HG02798 (cell line): ENCODE results near the gene RNU2-63P.
A peak's percentile ranks its signal among the peaks of the same experiment; 100 is the strongest.
"Not testable (repeated sequence)": the region's sequence is repeated elsewhere in the genome, so short reads cannot be mapped to it uniquely, and the experiment has no call there.

ENCODE experiments used
- ATAC-seq: cut with Tn5 transposase; IDR thresholded peaks from one replicate; pipeline ENCODE4 v1.9.1; 2021; ENCODE audit warnings: mild to moderate bottlenecking; ENCODE audit not compliant: unreplicated experiment, poor library complexity

Gene RNU2-63P

GRCh38 chr2:88016086-88016959, at the start of gene RNU2-63P:
RNU2-63P (minus strand) TSS chr2:88016547.
- peak; percentile 77 for ATAC-seq

- no peak for ATAC-seq
These were observed 44.9 kb upstream of the RNU2-63P start for GRCh38 chr2:88061295-88061694.

GRCh38 chr2:88060907-88061275, 44.5 kb upstream of the RNU2-63P start:
- ATAC-seq: no peak

- ATAC-seq: peak; percentile 43
These were observed 43.9 kb upstream of the RNU2-63P start for GRCh38 chr2:88059979-88060906.

GRCh38 chr2:88058191-88058590, 41.8 kb upstream of the RNU2-63P start:
- no peak for ATAC-seq

- ATAC-seq: no peak
These were observed 41.1 kb upstream of the RNU2-63P start for GRCh38 chr2:88057437-88057844.

- ATAC-seq: peak; percentile 97
These were observed 39.2 kb upstream of the RNU2-63P start, which contains the start of gene KRCC1 for GRCh38 chr2:88055371-88056128. KRCC1 (minus strand) TSS chr2:88055783; CDS start chr2:88028563, 27,220 bp downstream.

- no peak for ATAC-seq
These were observed 38.5 kb upstream of the RNU2-63P start for GRCh38 chr2:88054782-88055370.

GRCh38 chr2:88053934-88054781, 37.8 kb upstream of the RNU2-63P start:
- no peak for ATAC-seq

GRCh38 chr2:88053296-88053695, 36.9 kb upstream of the RNU2-63P start:
- ATAC-seq: no peak

GRCh38 chr2:88051792-88052191, 35.4 kb upstream of the RNU2-63P start:
- no peak for ATAC-seq

GRCh38 chr2:88049622-88050021, 33.3 kb upstream of the RNU2-63P start:
- no peak for ATAC-seq

GRCh38 chr2:88048541-88048940, 32.2 kb upstream of the RNU2-63P start:
- ATAC-seq: no peak

- ATAC-seq: not testable (repeated sequence)
These were observed 29.2 kb upstream of the RNU2-63P start for GRCh38 chr2:88045561-88045960.

- ATAC-seq: no peak
These were observed 26.1 kb upstream of the RNU2-63P start for GRCh38 chr2:88042476-88042875.

- ATAC-seq: no peak
These were observed 22.1 kb upstream of the RNU2-63P start for GRCh38 chr2:88038263-88039105.

GRCh38 chr2:88036606-88037005, 20.3 kb upstream of the RNU2-63P start:
- ATAC-seq: no peak

- ATAC-seq: no peak
These were observed 19.8 kb upstream of the RNU2-63P start for GRCh38 chr2:88036182-88036581.
